ENCODE measurements around the gene PSMA2.

GRCh38 chr7:42935861-42936260 lies 3.9 kb upstream of the PSMA2 start:
- TF ChIP-seq POLR2A (IDR thresholded peaks at IDR 0.05) (no peak), CTCF (IDR thresholded peaks at IDR 0.05) (no peak)
